ENCODE results near the gene EHD4. TPM values are rescaled to one million over a fixed set of nuclear protein-coding genes. Genes with fewer than 3 reads are reported as not detected.

Gene EHD4
- total RNA-seq, 3 donors from 2014 or later, result 25.7 to 33.8 (median 27.6) TPM

DNA sequence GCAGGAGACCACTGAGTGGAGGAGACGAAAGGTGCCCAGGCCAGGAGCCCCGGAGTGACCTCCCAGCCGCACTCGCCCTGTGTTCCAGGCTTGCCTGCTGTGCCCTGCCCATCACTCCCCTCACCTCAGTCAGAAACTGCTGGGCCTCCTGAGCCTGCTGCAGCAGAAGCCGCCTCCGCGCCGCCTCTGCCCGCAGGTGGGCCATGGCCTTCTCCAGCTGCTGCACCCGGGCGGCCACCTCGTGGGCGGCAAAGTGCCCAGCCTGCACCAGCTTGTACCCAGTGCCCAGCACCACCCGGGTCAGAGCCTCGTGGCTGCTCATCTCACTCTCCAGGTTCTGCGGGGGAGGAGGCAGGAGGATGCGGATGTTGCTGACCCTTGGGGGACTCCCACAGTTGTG, 116.1 kb downstream of the EHD4 start:
- Mint-ChIP-seq H3K9me3 (no peaks in the 10 kb centered on the region), H3K4me1 (ENCODE audit: low read depth) (peaks cover 5% of the 10 kb centered on the region), H3K4me3 (no peak overlapping the region), H3K27me3 (ENCODE audit: low read depth) (no peaks in the 10 kb centered on the region), H3K36me3 (ENCODE audit: insufficient read depth) (no peaks in the 10 kb centered on the region)
- no peak for ATAC-seq
- DNase-seq, result no peak

- ATAC-seq (no peak), DNase-seq (no peak)
- H3K4me3 Mint-ChIP-seq, result no peak overlapping the region
Observed at GRCh38 chr15:41855261-41855961, 116.9 kb downstream of the EHD4 start.

GRCh38 chr15:41854443-41854842, 117.9 kb downstream of the EHD4 start:
- Mint-ChIP-seq H3K4me3 (no peak overlapping the region), H3K4me1 (ENCODE audit: low read depth) (no peaks in the 10 kb centered on the region), H3K36me3 (ENCODE audit: insufficient read depth) (no peaks in the 10 kb centered on the region), H3K27me3 (ENCODE audit: low read depth) (no peaks in the 10 kb centered on the region), H3K9me3 (no peaks in the 10 kb centered on the region)
- no peak for ATAC-seq
- no peak for DNase-seq

More at GRCh38 chr15:41855261-41855961, 116.9 kb downstream of the EHD4 start:
- Mint-ChIP-seq H3K9me3 (no peaks in the 10 kb centered on the region), H3K4me1 (ENCODE audit: low read depth) (peaks cover 5% of the 10 kb centered on the region), H3K36me3 (ENCODE audit: insufficient read depth) (no peaks in the 10 kb centered on the region), H3K27me3 (ENCODE audit: low read depth) (no peaks in the 10 kb centered on the region)

DNA sequence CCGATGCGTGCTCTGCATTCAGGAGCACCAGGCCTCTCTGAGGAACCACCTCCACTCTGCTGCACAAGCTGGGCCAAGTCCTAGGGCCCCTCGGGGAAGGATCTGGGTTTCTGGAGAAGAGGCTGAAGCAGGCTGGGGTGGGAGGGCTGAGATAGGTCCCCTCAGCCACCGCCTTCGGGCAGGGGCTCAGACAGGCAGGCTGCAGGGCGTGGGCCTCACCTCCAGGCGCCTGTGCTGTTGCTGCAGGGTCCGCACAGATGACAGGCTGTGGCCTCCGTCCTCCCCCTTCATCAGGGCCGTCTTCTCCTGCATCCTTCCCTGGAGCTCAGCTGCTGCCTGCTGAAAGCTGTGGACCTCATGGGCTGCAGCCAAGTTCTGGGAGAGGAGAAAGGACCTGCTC, 118.5 kb downstream of the EHD4 start:
- ATAC-seq (no peak), DNase-seq (no peak)
- no peaks in the 10 kb centered on the region for H3K9me3 Mint-ChIP-seq
- H3K36me3 Mint-ChIP-seq (ENCODE audit: insufficient read depth), result no peaks in the 10 kb centered on the region
- H3K27me3 Mint-ChIP-seq (ENCODE audit: low read depth), result no peaks in the 10 kb centered on the region
- no peak overlapping the region for H3K4me3 Mint-ChIP-seq
- no peaks in the 10 kb centered on the region for H3K4me1 Mint-ChIP-seq (ENCODE audit: low read depth)

- Mint-ChIP-seq H3K4me1 (ENCODE audit: low read depth) (no peaks in the 10 kb centered on the region), H3K4me3 (no peak overlapping the region), H3K27me3 (ENCODE audit: low read depth) (no peaks in the 10 kb centered on the region), H3K9me3 (no peaks in the 10 kb centered on the region), H3K36me3 (ENCODE audit: insufficient read depth) (peaks cover 6% of the 10 kb centered on the region)
- DNase-seq, result no peak
- no peak for ATAC-seq
Observed at GRCh38 chr15:41852736-41853590, 119.4 kb downstream of the EHD4 start.

DNA sequence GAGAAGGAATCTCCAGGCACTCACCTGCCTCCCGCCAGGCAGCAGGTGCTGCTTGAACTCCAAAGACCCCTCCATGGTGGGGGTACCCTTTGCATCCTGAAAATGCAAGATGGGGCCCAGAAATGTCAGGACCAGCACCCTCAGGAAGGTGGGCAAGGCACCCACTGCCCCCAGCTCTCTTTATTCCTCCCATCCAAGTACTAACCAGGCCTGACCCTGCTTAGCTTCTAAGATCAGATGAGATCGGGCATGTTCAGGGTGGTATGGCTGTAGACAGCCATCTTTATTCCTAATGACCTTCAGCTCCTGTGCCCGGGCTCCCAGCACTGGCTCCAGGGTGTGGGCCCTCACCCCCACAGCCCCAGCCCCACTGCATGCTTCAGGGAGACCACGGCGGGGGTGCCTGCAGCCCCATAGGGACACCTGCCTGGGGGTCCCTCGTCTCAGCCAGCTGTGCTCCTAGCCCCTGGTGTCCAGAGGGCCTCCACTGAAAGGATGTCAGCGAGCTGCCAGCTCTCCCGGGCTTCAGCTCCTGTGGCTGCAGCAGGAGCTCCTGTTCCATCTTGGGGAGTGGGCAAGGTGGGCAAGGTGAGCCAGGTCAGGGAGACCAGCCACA, 120.5 kb downstream of the EHD4 start:
- Mint-ChIP-seq H3K4me3 (no peak overlapping the region), H3K36me3 (ENCODE audit: insufficient read depth) (peaks cover 6% of the 10 kb centered on the region), H3K4me1 (ENCODE audit: low read depth) (no peaks in the 10 kb centered on the region), H3K27me3 (ENCODE audit: low read depth) (no peaks in the 10 kb centered on the region), H3K9me3 (no peaks in the 10 kb centered on the region)
- ATAC-seq (no peak), DNase-seq (no peak)

DNA sequence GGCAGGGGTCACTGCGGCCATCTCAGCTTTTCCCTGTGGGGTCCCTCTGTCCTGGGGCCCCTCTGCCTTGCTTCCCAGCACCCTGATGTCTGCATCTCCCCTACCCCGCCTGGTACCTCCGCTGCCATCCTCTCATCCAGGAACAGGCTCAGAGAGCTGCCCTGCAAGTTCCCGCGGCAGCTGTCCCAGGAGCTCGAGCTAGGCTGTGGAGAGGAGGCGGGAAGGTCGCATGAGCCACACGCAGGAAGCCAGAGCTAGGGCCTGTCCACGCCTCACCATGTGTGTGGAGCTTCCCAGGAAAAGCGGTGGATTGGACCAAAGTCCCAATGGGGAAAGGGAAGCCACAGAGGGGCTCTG, 121.2 kb downstream of the EHD4 start:
- Mint-ChIP-seq H3K36me3 (ENCODE audit: insufficient read depth) (peaks cover 10% of the 10 kb centered on the region), H3K4me1 (ENCODE audit: low read depth) (no peaks in the 10 kb centered on the region), H3K27me3 (ENCODE audit: low read depth) (no peaks in the 10 kb centered on the region), H3K4me3 (no peak overlapping the region), H3K9me3 (no peaks in the 10 kb centered on the region)
- DNase-seq (no peak), ATAC-seq (no peak)

DNA sequence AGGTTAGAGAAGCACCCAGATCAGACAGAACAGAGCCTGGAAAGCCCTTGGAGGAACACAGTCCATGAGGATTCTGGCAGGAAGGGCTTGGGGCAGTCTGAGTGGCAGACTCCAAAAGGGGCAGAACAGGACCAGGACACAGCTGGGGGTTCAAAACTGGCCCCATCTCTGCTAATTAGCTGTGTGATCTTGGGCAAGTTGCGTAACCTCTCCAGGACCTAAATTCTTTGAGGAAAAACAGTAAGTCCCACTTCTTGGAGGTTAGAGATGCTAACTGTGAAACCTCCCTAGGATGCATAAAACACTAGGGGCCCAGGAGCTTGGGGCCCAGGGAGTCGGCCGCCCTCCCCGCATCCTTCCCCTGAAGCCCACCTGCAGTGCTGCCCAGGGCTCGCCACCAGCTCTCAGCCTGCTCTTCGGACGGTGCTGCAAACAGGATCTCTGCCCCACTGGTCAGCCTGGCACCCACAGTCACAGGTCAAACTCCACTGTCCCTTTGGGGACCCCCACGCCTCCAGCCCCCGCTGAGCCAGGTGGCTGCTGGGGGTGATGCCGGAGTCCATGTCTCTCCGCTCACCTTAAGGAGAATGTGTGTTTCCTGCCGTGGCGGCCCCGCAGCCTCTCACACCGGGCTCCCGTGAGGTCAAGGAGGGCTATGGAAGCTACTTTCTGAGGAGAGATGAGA, 121.7 kb downstream of the EHD4 start:
- no peaks in the 10 kb centered on the region for H3K9me3 Mint-ChIP-seq
- H3K4me1 Mint-ChIP-seq (ENCODE audit: low read depth), result no peaks in the 10 kb centered on the region
- H3K4me3 Mint-ChIP-seq, result no peak overlapping the region
- peaks cover 12% of the 10 kb centered on the region for H3K36me3 Mint-ChIP-seq (ENCODE audit: insufficient read depth)
- no peak for DNase-seq
- no peak for ATAC-seq
- H3K27me3 Mint-ChIP-seq (ENCODE audit: low read depth), result no peaks in the 10 kb centered on the region

DNA sequence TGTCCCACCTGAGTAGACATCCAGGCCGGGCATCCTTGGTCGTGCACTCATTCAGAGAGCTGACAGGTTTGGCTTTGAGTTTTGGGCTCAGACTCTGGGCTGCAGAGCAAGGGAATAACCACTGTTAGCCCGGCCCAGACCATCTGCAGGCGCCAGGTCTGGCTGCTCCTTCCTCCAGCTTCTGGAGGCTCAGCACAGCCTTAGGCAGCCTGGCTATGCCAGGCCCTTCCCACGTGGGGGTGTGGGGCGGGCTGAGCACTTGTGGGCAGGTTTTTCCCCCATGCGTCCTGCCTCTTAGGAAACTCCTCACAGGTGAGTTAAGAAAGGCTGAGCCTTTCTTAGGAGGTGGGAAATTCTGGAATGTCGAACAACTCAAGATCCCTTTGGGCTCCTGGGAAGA, 122.5 kb downstream of the EHD4 start:
- no peaks in the 10 kb centered on the region for H3K9me3 Mint-ChIP-seq
- no peak for ATAC-seq
- no peak overlapping the region for H3K4me3 Mint-ChIP-seq

GRCh38 chr15:41849204-41849603, 123.2 kb downstream of the EHD4 start:
- H3K27me3 Mint-ChIP-seq (ENCODE audit: low read depth), result no peaks in the 10 kb centered on the region

More for the DNA sequence above, 122.5 kb downstream of the EHD4 start:
- Mint-ChIP-seq H3K36me3 (ENCODE audit: insufficient read depth) (peaks cover 12% of the 10 kb centered on the region), H3K27me3 (ENCODE audit: low read depth) (no peaks in the 10 kb centered on the region), H3K4me1 (ENCODE audit: low read depth) (no peaks in the 10 kb centered on the region)
- DNase-seq, result no peak

DNA sequence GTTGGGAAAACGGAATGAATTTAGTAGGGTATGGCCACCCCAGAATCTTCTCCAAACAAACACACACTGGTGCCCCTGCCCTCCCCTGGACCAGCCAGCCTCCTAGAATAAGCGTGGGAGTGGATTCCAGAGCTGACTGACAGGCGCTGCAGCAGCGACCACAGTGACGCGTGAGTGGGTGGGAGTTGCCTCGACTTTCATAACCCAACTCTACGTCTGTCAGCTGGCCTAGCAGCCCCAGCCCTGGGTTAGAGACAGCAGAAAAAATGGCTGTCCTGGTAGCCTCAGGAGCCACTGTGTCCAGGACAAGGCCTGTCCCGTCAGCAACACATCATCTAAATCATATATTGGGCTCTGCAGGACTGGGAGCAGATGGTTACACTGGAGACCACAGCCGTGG, 123.7 kb downstream of the EHD4 start:
- no peaks in the 10 kb centered on the region for H3K4me1 Mint-ChIP-seq (ENCODE audit: low read depth)
- no peak for DNase-seq
- no peaks in the 10 kb centered on the region for H3K9me3 Mint-ChIP-seq
- H3K36me3 Mint-ChIP-seq (ENCODE audit: insufficient read depth), result peaks cover 12% of the 10 kb centered on the region
- peak; percentile 63 to 77 for ATAC-seq
- no peaks in the 10 kb centered on the region for H3K27me3 Mint-ChIP-seq (ENCODE audit: low read depth)
- H3K4me3 Mint-ChIP-seq, result no peak overlapping the region

More at GRCh38 chr15:41849204-41849603, 123.2 kb downstream of the EHD4 start:
- H3K9me3 Mint-ChIP-seq, result no peaks in the 10 kb centered on the region
- no peak for DNase-seq
- peaks cover 12% of the 10 kb centered on the region for H3K36me3 Mint-ChIP-seq (ENCODE audit: insufficient read depth)
- no peak overlapping the region for H3K4me3 Mint-ChIP-seq
- no peak for ATAC-seq
- no peaks in the 10 kb centered on the region for H3K4me1 Mint-ChIP-seq (ENCODE audit: low read depth)

DNA sequence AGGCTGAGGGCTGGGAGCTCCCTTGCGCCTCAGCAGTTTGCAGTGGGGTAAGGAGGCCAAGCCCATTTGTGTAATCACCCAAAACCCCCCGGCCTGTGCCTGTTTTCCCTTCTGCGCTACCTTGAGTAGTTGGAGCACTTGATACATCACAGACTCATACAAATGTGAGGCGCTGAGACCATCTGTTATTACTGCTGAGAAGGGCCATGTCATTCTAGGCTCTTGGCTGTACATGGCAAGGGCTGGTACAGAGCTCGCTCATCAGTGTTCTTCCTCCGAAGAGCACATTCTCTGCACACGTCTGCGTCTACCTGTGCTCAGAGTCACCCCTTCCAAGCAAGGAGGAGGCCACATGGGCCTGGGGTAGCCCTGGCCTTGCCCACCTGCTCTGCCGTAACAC, 124.4 kb downstream of the EHD4 start:
- ATAC-seq (no peak), DNase-seq (no peak)
- Mint-ChIP-seq H3K36me3 (ENCODE audit: insufficient read depth) (peaks cover 12% of the 10 kb centered on the region), H3K27me3 (ENCODE audit: low read depth) (no peaks in the 10 kb centered on the region), H3K9me3 (no peaks in the 10 kb centered on the region), H3K4me1 (ENCODE audit: low read depth) (no peaks in the 10 kb centered on the region), H3K4me3 (no peak overlapping the region)

DNA sequence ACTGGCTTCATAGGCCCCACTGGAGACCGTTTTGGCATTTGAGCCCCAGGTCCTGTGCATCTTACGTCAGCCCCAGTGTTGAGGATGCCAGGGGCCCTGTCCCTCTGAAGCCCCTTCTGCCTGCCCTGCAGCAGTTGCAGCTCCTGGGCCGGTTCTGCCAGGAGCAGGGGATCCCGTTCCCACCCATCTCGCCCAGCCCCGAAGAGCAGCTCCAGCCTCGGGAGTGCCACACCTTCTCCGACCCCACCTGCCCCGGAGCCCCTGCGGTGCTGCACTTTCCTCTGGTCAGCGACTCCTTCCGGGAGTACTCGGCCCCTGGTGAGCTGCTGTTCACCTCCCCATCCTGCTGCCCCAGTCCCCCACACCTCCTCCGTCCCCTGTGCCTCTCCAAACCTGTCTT, 125.2 kb downstream of the EHD4 start:
- H3K9me3 Mint-ChIP-seq, result no peaks in the 10 kb centered on the region
- ATAC-seq, result no peak
- peaks cover 12% of the 10 kb centered on the region for H3K36me3 Mint-ChIP-seq (ENCODE audit: insufficient read depth)
- no peaks in the 10 kb centered on the region for H3K27me3 Mint-ChIP-seq (ENCODE audit: low read depth)
- no peak overlapping the region for H3K4me3 Mint-ChIP-seq
- no peaks in the 10 kb centered on the region for H3K4me1 Mint-ChIP-seq (ENCODE audit: low read depth)
- no peak for DNase-seq
